Colon (tissue), 2 donors: ENCODE data around the gene ITPR2.

Experiments
- FAIRE-seq: peaks from 2 replicates; lab custom pipeline; 2012; peaks lifted over from hg19 to GRCh38; lab: Jason Lieb, UNC
- donor health status: control.
- donor health status: control.

The ITPR2 gene

GRCh38 chr12:26821212-26821701 is 11.7 kb downstream of the ITPR2 start:
- no peak for FAIRE-seq

DNA sequence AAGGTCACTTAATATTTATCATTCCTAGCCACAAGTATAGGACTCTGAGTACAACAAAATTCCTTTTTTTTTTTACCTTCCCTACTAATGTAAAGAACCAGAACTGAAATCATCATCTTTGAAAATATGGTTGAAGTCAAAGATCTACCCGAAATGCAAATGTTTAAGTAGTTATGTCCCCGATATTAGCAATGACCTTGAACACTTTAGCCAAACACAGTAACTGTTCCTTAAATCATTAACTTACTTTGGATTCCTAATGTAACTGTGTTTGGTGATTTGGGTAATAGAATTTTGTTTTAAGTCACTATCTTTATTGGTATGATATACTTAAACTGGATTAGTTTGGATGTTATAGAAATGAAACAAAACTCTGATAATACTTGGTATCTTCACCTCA is 14.4 kb downstream of the ITPR2 start:
- FAIRE-seq, result no peak

GRCh38 chr12:26818201-26818600 is 14.8 kb downstream of the ITPR2 start:
- no peak for FAIRE-seq

GRCh38 chr12:26817183-26817591 is 15.8 kb downstream of the ITPR2 start:
- no peak for FAIRE-seq

DNA sequence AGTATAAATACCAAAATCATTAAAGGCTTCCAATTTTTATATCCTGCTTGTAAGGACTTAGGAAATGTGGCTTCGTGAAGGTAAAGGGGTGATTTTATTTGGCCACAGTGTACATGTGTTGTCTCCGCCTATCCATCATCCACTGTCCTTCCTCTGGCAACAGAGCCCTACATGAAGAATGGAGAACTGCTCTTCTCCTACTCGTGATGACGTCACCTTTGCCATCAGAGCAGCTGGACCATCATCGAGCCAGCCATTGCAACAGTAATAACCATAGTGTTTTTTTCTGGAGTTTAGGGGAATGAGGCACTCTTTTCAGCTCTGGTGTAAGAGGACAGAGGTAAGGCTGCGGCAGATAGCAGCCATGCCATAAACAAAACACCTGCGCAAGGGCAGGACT is 19.2 kb downstream of the ITPR2 start:
- no peak for FAIRE-seq

GRCh38 chr12:26810330-26810729 is 22.7 kb downstream of the ITPR2 start:
- FAIRE-seq, result no peak

DNA sequence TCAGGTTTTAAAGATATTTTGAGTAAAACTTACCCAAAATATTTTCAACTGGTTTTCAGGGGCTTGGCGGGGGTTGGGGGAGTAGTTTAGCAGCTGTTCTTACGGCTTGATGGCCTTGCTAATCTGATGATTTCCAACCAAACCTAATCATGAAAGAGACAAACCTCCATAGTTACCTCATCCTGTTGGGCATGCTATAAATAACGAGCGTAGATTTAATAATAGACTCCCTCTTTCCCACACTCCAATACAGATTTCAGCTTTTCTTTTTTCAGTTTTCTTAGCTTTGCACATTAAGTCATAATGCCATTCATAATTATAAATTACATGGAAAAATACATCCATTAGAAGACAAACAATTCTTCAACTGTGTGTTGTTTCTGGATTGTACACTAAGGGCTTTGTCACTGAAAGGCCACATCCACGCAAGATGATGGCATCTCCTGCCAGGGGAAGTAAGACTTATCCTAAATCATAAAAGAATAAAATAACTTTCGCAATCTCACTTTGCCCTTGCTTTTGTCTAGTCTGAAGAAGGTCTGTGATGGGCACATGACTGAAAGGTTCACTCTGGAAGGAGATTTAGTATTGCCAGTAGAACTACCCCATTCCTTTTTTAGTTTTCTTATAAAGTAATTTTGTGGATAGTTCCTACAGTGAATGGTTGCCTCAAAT is 23.2 kb downstream of the ITPR2 start:
- FAIRE-seq, result no peak

GRCh38 chr12:26808766-26809476 is 24.1 kb downstream of the ITPR2 start:
- no peak for FAIRE-seq

DNA sequence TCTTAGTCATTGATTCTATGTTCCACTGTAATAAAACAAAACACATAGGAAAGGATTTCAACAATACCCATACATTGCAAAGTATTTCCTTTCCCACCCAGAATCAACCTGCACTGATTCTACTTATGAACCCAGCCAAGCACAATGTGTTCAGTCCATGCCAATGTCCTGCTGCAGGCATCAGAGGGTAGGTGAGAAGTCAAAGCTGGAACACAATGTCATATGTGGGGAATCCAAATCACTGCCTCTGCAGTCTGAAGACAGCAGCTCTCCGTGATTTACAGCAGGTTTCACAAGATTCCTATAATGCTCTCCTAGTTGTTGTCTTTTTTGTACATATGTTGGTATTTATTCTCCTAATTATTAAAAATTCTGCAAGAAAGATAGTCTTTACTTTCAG is 25.7 kb downstream of the ITPR2 start:
- FAIRE-seq, result no peak

GRCh38 chr12:26806556-26806955 is 26.4 kb downstream of the ITPR2 start:
- FAIRE-seq, result no peak

DNA sequence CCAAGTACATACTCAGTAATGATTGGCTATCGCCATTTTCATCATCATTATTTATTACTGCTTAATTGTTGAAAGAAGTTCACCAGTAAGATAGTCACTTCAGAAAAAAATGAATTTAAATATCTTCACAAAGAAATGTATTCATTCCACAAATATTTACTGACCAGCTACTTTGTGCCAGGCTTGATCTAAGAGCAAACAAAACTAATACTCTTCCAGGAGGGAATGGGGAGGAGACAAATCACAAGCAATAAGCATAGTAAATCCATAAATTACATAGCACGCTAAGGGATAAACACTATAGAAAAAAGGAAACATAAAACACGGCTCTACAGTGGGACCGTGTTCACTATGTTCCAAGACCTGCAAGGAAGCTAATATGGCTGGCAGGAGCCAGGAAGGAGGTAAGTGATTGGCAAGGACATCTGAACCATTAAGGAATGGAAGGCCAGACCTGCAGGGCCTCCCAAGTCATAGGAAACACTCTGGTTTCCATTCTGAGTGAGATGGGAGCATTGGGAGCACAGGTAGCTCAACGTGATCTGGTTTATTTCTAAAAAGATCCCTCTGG is 27.5 kb downstream of the ITPR2 start:
- FAIRE-seq, result no peak

GRCh38 chr12:26803552-26803951 is 29.4 kb downstream of the ITPR2 start:
- FAIRE-seq, result no peak

DNA sequence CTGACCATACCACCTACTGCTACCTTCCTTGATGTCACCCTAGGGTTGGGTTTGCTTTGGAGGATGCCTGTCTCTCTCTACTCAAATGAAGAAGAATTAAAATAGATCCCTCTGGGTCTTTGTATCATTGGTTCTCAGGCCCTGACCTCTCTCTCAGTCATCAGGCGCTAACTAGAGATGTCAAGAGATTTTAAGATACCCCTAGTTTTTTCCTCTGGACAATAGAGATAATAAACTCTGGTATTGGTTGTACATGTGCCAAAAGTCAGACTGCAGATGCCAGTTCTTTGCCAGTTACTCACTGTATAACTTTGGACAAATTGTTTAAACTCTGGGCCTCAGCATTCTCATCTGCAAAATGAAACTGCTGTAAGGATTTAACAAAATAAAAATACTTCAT is 31.5 kb downstream of the ITPR2 start:
- no peak for FAIRE-seq

DNA sequence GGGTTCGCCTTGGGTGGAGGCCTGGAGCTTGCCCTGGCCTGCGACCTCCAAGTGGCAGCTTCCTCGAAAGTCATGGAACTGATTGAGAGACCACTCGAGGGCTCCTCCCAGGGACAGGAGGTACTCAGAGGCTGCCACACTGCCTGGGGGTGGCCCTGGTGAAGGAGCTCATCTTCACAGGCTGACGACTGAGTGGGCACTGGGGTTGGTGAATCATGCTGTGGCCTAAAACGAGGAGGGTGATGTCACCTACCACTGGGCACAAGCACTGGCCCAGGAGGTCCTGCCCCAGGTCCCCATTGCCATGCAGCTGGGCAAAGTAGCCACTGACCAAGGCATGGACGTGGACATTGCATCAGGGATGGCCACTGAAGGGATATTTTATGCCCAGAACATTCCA is 32.1 kb downstream of the ITPR2 start:
- FAIRE-seq, result no peak

- no peak for FAIRE-seq
Observed at GRCh38 chr12:26800347-26800746, 32.6 kb downstream of the ITPR2 start.

DNA sequence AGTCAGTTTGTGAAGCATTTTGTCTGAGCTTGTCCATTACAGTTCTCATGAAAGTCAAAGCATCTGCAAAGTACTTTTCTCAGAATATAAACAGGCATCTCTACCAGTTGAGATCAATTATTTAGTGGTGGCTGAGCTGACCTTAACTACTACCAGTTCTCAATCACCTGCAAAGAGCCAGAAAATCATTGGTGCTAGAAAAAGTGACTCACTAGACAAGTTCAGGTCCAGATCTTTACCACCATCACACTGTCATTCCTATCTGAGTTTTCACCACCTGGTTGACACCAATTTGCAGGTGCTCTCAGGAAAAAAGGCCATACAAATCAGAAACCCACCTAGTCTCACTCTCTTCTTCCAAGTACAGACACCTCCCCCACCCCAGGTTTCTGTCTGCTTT is 33.3 kb downstream of the ITPR2 start:
- FAIRE-seq, result no peak

DNA sequence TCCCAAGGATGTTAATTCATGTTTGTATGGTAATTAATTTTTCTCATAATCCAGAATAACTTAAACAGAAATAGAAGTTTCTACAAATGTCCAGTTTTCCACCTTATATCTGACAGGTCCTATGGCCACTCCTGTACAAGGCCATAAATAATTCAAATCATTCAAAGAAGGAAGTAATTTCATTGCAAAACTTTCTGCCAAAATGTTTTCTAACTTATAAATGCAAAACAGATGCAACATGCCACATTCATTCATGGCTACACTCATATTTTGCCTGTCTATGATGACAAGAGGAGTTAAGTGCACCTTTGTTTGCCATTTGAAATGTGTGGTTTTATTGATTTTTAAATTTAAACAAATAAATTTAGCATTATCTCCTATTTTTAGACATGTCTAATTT is 34.4 kb downstream of the ITPR2 start:
- no peak for FAIRE-seq

- no peak for FAIRE-seq
Observed at GRCh38 chr12:26798023-26798422, 35.0 kb downstream of the ITPR2 start.

- no peak for FAIRE-seq
Observed at GRCh38 chr12:26795910-26796309, 37.1 kb downstream of the ITPR2 start.

GRCh38 chr12:26791301-26791791 is 41.6 kb downstream of the ITPR2 start:
- peak; percentile 24 for FAIRE-seq

DNA sequence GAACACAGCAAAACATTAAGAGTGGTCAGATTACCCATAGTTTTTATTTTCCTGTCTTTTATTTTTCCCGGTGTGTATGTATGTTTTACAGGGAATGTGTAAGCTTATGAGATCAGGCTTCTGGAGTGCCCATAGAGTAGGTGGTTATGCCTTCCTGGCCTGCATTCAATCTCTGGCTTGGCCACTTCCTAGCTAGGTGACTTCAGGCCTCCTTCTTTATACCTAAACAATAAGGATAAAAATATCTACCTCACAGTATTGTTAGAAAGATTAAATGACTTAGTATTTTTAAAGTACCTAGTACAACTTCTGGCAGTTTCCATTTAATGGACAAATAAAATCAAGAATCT is 42.4 kb downstream of the ITPR2 start:
- no peak for FAIRE-seq

- FAIRE-seq, result peak; percentile 47
Observed at GRCh38 chr12:26789731-26790644, 43.0 kb downstream of the ITPR2 start.
